RWPE1 (cell line): ENCODE results near the gene FBN2.

ENCODE experiments used
- CTCF ChIA-PET: fragments of 350-600 bp; sonication (Branson Sonifier 250); formaldehyde crosslinking; extraction: SDS; loops from one replicate; lab custom pipeline; 2021; lab: Yijun Ruan, JAX
- POLR2A ChIA-PET: fragments of 400-600 bp; formaldehyde crosslinking; extraction: SDS; loops from one replicate; lab custom pipeline; 2020; ENCODE audit warnings: antibody characterized with exemption; ENCODE audit not compliant: low non-redundant PET; lab: Yijun Ruan, JAX
- DNase-seq: peaks from one replicate; pipeline ENCODE4 v3.0.0; 2012; ENCODE audit warnings: low spot score
- H3K27ac ChIP-seq: fragments of 450-650 bp; 2 replicates; pipeline ENCODE4 v1.5.1; 2017
- CTCF ChIP-seq: fragments of 450-650 bp; conservative IDR thresholded peaks from 2 replicates; pipeline ENCODE4 v1.5.1; 2017; ENCODE audit warnings: low read depth, mild to moderate bottlenecking

FBN2 gene

GRCh38 chr5:128345247-128345646 is 192.8 kb downstream of the FBN2 start:
- POLR2A ChIA-PET = no interaction called here
- no peak for DNase-seq
- CTCF ChIA-PET = no interaction called here
- no peak for TF ChIP-seq CTCF
- H3K27ac ChIP-seq = no peak overlapping the region

- ChIA-PET CTCF (interaction anchor here (0.7 kb wide), 1 partner anchor 20 kb away, joined by 3 read pairs; no protein-coding TSS in a partner anchor), POLR2A (interaction anchor here (0.5 kb wide), 1 partner anchor 1254 kb away, joined by 4 read pairs; no protein-coding TSS in a partner anchor)
- no peak overlapping the region for H3K27ac ChIP-seq
- no peak for TF ChIP-seq CTCF
- no peak for DNase-seq
These were observed 194.9 kb downstream of the FBN2 start for GRCh38 chr5:128343168-128343567.

- no peak for DNase-seq
- H3K27ac ChIP-seq = no peak overlapping the region
- CTCF ChIA-PET = no interaction called here
- no peak for TF ChIP-seq CTCF
- POLR2A ChIA-PET = no interaction called here
These were observed 197.0 kb downstream of the FBN2 start for GRCh38 chr5:128341056-128341455.

GRCh38 chr5:128340648-128341047 is 197.4 kb downstream of the FBN2 start:
- POLR2A ChIA-PET = no interaction called here
- no peak overlapping the region for H3K27ac ChIP-seq
- CTCF ChIA-PET = no interaction called here
- DNase-seq = no peak
- no peak for TF ChIP-seq CTCF

- DNase-seq = no peak
- H3K27ac ChIP-seq = no peak overlapping the region
- CTCF ChIA-PET = no interaction called here
- TF ChIP-seq CTCF = no peak
- POLR2A ChIA-PET = no interaction called here
These were observed 198.5 kb downstream of the FBN2 start for GRCh38 chr5:128339585-128339984.

- no peak for TF ChIP-seq CTCF
- H3K27ac ChIP-seq = no peak overlapping the region
- ChIA-PET CTCF (no interaction called here), POLR2A (no interaction called here)
- DNase-seq = no peak
These were observed 199.4 kb downstream of the FBN2 start for GRCh38 chr5:128338649-128339048.

GRCh38 chr5:128335339-128335738 is 202.7 kb downstream of the FBN2 start:
- CTCF ChIA-PET = no interaction called here
- POLR2A ChIA-PET = no interaction called here
- DNase-seq = no peak
- no peak for TF ChIP-seq CTCF
- H3K27ac ChIP-seq = no peak overlapping the region
